Stimulated activated CD8-positive, alpha-beta memory T cell treated with anti-CD3 and anti-CD28 coated beads, Interleukin-7, amount 100 ng/mL, for 4 hours (primary cell): ENCODE measurements around the gene LRRN4.
"Not testable (repeated sequence)": the region's sequence is repeated elsewhere in the genome, so short reads cannot be mapped to it uniquely, and the experiment has no call there.

Experiments
- DNase-seq, 2 donors: peaks; one replicate each; pipeline ENCODE4 v3.0.0-alpha.2; 2020; ENCODE audit warnings: low read depth in 2 of 2

Gene LRRN4

DNA sequence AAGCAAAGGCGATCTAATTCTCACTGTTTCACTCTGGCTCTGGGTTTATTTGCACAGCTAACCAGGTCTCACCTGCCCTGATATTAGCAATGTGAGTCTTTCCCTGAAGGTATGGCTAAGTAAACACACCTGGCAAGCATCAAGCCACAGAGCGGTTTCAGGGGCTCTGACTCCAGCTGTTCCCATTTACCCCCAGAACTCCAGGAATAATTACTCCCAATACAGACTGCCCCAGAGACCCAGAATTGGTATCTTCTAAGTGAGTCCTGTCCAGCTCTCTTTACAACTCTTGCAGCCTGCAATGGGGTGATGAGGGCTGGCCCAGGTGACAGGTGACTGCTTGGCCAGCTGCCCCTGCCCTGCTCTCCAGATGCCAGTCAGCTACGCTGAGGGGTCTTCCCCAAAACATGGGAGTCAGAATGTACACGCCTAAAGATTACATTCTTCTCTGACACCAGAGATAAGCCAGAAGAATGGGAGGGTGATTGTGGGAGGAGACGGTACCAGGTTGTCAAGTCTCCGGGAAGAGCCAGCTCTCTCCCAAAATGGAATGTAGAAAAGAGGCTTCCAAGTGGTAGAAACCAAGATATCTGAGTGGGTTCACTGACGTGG, 4.9 kb upstream of the LRRN4 start:
- no peak for DNase-seq

DNA sequence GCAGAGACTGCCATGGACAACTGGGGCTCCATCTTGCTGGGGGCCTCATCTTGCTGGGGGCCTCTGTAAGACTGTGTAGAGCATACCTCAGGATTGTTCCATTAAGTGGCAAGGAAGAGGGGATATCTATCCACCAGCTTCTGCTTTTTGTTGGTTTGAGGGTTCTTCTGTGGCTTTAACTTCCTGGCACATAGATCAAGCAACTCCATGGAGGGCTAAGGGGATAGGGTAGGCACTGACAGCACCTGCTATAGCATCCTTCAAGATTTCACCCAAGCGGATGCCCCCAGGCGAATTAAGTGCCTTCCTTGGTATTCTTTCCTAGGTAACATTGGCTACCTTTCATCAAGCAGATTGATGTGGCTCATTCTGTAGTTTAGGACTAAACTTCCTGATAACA, 3.8 kb upstream of the LRRN4 start:
- no peak for DNase-seq

DNA sequence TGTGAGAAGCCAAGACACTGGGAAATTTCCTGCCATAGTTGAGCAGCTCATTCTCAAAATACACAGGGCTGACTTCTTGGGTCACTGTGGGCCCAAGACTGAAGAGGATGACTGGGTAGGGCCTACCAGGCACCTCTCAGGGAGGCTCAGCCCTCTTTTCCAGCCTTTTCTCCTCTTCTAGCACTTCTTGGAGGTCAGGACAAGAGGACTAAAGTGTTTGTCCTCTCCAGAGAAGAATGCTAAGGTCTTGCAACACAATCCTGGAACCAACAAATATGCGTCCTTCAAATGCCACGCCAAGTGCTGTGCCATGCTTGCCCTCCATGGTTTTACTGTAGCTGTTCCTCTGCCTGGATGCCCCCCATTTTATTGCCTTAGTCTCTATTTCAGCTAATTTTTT, 3.3 kb upstream of the LRRN4 start:
- no peak for DNase-seq

DNA sequence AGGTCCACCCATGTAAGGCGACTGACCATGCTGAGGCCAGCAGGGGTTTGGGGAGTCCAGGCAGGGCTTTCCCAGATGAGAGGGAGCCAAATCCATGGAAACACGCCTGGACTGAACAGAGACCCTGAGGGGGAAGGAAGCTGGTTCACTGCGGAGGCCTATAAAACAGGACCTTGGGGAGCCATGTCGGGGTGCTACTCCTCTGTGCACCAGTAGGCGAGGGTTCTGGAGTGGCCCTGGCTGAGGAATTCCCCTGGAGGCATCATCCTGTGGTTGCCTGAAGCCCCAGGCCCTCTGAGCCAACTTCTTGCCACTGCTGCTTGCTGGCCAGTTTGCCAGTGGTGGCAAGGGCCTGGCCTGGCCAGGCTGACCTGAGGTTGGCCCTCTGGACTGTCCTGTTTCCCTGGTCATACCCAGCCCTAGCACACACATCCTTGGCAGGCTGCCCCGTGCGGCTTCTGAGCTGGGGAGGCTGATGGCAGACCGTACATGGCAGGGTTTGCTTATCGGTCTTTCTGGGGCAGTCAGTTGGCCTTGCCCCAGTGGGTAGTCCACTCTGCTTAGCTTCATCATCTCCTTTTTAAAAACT, 2.2 kb upstream of the LRRN4 start:
- no peak for DNase-seq

DNA sequence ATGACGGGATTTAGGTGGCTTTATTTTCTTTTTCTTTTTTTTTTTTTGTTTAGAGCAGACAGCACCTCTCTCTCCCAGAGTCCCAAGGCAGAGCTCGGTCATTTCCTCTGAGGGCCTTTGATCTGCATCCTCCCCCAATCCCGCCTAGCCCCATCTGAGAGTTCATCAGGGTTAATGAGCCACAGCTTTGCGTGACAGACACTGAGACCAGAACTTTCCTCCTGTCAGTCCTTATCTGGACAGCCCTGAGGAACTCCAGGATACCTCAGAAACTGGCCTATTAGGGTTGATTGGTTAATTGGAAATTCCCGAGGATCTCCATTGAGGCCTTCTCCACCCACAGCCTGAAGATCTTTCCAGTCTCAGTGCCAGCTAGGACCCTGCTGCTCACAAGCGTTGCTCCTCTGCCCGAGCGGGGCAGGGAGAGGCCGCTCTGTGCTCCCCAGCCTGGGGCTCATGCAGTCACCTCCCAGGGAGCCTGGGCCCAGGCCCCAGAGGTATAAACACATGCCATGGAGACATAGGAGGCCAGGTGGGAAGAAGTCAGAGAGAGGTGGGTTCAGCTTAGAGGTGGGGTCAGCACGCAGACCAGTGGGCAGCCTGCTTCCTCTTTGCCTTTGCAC, 1.4 kb upstream of the LRRN4 start:
- DNase-seq: no peak

DNA sequence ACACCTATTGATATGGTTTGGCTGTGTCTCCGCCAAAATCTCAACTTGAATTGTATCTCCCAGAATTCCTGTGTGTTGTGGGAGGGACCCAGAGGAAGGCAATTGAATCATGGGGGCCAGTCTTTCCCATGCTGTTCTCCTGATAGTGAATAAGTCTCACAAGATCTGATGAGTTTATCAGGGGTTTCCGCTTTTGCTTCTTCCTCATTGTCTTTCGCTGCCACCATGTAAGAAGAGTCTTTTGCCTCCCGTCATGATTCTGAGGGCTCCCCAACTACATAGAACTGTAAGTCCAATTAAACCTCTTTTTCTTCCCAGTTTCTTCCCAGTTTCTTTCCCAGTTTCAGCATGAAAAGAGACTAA, 810 bp upstream of the LRRN4 start:
- not testable (repeated sequence) for DNase-seq

DNA sequence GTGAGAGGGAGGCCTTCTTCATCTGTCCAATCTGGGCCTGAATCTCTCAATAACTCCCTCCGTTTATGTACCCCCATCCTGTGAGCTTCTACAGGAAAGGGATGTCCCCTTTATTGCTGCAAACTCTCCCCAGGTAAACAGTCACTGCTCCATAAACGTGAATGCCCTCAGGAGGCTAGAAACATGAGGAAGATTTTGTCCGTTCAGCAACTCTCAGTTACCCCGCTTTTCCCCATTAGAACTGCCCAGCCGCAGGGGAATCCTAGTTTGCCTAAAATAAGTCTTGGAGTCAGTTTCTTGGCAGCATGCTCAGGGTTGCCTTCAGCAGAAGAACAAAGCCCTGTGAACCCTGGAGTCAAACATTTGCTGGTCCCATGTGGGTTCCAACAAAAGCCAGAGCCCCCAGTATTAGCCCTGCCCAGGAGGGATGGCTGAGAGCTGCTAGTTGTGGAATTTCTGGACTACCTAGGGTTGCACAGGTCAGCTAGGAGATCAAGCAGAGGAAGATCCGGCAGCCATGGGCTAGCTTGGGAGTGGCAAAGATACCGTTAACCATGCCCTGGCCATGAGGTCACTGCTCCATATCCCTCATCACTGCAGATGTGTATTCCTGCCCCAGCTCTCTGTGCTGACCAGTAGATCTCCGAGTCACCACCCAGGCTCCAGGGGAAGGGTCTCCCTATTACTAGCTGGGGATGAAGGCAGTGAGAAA, 640 bp downstream of the LRRN4 start:
- no peak for DNase-seq

DNA sequence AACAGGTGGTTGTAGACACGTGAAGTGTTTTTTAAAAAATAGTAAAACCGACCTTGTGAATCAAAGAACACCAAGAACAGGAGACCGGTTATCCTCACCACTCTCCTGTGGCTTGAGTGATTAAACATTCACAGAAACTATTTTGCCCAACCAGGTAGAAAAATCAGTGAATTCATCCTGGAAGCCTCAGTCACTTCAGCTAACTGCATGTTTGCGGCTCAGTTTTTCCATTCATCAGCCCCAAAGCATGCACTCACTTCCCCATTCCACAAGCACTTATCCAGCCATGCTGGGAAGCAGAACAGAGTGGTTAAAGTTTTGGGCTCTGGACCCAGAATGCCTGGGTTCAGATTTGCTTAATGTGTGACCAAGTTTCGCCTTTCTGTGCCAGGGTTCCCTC, 2.4 kb downstream of the LRRN4 start:
- no peak for DNase-seq

DNA sequence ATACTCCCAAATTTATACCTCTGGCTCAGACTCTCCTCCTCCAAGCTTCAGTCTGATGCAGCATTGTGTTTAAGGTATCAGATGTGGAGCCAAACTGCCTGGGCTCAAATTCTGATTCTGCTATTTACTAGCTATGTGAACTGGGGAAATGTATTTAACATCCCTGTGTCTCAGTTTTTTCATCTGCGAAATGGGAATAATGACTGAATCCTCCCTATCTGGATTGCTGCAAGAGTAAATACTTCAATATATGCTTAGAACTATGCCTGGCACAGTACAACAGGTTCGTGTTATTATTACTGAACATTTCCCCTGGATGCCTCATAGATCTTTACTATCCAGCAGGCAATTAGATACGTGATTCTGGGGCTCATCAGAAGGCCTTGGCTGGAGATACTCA, 5.5 kb downstream of the LRRN4 start:
- DNase-seq: no peak

DNA sequence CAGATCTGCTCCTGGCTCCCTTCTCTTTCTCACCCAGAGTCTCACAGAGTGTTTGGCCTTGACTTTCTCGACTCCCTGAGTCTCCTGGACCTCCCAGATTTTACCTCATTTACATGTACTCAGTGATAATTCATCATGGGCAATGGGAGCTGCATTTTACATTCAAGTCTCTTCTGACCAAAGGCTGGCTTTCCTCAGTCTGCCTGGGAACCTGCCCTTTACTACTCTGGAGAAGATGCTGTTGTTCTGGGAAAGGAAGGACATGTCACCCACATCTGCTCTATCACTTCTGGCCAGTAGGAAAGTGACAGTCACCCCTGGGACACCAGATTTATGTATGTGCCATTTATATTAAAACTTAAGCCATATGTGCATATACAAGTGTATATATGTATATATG, 7.4 kb downstream of the LRRN4 start:
- no peak for DNase-seq

DNA sequence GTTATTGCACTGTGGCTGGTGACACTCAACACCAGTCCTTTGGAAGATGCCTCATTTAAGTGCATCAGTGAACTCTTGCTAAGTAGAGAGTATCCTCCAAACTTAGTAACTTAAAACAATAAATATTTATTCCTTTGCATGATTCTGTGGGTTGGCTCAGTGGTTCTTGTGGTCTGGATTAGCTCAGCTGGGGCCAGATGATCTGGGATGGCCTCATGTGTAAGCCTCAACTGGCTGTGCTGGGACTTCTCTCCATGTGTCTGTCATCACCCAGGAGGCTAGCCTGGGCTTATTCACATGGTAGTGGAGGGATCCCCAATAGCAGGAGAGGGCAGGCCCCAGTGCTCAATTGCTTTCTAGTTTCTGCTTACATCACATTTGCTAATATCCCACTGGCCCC, 8.3 kb downstream of the LRRN4 start:
- no peak for DNase-seq

DNA sequence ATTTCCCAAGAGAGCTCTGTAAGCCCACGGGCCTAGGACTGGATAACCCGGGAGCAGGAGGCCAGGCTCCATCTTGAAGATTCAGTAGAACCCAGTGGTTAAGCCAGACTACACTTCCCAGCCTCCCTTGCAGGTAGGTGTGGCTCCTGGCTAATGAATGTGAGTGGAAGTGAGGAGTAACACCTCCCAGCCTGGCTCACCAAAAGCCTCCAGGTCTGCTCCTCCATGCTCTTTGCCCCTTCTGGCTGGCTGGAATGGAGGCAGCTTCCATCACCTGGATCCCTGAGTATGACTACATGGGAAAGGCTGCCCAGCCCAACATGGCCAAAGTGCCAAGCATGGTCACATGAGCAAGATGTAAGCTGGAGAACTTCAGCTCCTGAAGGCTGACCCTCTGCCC, 9.7 kb downstream of the LRRN4 start:
- DNase-seq: no peak

DNA sequence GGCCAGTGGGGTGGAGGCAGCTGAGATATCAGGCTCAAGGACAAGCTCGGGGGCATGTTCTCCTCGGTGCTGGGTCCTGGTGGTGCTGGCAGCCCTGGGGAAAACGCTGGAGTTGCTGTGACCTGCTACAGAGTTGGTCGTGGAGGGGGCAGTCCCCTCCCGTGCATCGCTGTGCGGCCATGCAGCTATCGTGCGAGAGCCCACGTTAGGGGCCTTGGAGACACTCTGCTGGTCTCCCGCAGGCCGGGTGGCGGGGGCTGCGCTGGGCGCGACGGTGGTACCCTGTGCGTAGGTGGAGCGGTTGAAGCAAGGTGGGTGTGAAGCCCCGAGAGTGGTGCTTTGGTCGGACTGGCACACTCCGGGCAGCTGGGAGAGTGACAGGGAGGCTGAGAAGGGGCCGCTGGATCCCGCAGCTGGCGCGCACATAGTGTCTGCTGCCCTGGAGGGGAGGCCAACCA, 12.0 kb downstream of the LRRN4 start:
- DNase-seq: no peak

DNA sequence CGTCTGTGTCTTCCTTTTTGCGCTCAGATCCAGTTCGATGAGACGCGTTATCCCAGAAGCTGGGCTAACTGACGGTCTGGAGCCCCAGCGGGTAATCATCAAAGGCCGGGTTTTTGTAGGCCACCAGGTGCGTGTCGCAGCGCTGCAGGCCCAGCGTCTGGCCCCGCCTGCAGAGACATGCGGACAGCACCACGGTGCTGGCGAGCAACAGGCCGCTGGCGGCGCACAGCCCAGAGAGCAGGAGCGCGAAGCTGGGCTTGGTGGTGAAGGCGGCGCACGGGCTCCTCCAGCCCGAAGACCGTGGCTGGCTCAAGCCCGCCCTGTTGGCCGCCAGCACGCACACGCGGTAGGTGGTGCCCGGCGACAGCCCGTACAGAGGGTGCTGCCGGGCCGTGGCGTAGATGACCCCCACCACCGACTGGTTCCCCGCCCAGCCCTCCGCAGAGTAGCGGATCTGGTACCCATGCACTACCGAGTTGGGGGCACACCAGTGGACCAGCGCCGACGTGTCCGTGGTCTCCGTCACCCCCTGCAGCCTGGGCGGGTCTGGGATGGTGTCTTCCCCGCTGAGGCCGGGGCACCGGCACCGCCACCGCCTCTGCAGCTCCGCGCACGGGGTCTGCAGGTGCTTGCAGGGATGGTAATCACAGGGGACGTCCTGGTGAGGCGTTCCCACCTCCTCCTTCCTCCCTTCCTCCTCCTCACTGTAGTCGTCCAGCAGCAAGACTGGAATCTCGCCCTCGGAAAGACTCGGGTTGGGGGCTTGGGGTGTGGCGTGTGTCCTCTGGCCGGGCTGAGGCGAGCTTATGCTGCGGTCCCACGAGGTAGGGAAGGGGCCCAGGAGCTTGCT, 12.7 kb downstream of the LRRN4 start:
- DNase-seq: no peak

DNA sequence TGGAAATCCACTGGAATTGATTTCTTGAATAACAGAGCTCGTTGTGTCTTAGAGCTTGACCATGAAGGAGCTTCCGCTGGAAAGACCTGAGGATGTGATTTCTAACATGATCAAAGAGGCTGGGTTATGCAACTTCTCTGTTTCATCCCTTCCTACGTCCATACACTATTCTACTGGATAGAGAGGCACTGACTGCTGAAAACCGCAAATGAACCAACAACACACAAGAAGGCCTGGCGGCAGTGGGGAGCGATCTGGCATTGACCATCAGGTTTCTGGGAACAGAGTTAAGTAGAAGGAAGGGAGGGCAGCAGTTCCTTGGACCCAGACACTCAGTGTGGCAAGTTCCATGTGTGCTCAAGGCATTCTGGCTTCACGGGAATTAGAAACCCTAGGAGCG, 13.3 kb downstream of the LRRN4 start:
- DNase-seq: no peak

DNA sequence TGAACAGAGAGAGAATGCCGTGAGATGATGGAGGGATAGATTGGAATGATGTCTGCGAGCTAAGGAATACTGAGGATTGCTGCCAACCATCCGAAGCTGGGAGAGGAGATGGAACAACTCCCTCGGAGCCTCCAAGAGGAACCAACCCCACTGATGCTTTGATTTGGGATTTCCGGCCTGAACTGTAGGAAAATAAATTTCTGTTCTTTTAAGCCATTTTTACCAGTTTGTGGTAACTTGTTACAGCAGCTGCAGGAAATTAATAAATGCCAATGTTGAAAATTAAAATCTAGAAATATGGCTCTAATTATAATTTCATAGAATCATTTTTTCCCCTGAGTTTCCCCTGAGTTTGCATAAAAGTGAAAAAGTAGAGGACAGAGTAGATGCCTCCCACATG, 14.1 kb downstream of the LRRN4 start:
- DNase-seq: no peak

DNA sequence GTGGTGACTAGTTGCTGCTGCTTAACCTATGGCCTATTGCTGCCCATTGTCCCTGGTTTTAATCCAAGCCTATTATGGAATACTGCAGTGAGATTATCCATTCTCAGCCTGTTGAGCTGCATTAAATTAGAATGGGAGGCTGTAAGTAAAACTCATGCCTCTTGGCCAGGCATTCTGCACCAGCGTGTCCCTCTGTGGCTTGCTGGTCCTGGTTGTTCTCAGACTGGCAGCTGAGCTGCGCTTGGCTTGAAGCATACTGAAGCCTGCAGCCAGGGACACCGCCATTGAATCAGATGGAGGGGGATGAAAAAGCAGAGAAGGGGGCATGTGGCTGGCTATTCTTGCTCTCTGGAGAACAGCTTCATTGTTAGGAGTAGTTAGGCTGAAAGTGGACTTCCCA, 15.6 kb downstream of the LRRN4 start:
- no peak for DNase-seq

DNA sequence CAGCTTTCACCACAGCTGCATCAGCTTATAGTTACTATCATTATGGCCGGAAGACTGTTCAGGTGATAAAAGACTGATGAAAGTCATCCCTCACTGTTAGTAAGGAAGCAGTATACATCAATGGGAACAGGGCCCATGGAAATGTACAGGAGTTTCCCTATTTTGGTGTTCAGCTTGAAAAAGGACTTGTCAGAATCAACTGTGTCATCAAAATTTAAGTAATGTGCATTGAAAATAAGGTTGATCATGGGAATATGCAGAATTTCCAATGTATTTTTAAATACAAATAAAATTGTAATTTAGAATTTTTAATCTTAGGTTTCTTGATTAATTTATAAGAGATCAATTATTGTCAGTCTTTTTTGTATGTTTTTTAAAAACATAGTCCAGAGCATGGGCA, 16.8 kb downstream of the LRRN4 start:
- no peak for DNase-seq

DNA sequence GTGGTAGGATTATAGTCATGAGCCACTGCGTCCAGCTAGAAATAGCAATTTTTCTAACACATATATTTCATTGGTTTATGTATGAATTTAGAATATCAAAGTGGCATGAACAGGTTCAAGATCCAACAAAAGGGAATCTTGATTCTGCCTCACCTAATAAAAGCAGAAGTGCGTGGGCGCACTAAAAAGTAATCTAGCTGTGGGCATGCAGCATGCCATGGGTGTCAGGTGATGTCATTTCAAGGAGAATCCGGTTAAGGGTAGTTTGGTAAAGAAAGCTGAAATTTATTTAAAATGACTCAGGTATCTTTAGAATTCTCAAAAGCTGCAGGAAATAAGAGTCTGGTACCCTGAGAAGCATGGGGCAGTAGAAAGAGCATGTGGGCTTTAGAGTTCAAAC, 17.6 kb downstream of the LRRN4 start:
- no peak for DNase-seq

DNA sequence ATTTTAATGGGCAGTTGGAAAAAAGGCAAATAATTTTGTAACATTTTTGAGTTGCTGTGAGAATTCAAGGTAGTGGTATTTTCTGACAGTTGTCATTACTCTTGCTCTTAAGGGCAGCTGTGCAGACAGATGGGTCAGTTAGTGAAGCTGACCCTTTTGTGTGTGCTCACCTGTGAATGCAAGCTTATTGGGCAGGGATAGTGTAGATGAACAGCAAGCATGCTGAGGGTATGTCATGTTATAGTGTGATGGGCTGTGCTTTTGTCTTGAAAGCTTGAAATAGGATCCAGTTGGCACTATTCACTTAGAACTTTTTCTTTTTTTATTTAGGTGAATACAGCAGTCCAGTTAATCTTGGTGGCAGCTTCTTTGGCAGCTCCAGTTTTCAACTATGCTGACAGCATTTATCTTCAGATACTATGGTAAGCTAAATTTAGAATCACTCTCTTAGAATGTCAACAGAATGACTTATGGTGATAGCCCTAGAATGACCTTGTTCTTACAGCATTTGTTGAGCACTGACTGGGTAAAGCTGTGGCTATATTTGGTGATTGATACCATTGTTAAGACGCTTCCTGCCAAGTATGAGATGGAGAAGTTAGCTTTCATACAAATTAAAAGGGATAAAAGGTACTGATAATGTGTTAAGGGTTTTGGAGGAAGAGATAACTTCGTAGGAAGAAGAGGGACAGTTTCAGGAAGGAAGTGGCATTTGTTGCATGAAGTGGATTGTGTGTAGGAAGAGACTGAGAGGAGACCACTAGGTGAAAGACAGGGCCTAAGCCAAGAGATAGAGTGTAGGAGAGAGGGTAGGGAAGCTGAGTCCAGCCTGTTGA, 19.5 kb downstream of the LRRN4 start:
- DNase-seq: no peak

DNA sequence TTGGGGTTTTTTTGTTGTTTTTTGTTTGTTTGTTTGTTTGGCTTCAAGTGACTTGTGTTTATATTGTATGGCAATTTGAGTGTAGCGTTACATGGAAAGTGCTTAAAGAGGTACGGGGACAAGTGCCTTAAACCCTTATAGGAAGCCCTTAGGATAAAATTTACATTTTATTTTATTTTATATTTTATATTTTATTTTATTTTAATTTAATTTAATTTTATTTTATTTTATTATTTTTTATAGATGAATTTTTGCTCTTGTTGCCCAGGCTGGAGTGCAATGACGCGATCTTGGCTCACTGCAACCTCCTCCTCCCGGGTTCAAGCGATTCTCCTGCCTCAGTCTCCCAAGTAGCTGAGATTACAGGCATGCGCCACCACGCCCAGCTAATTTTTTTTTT, 21.0 kb downstream of the LRRN4 start:
- not testable (repeated sequence) for DNase-seq
